GM20431 (cell line): Measurements from ENCODE around the gene TENM4.

Experiments
- in situ Hi-C: fragments of 300-500 bp; cut with MseI, MboI; formaldehyde crosslinking; loops from one replicate; pipeline ENCODE4 v1.15.0; 2020; ENCODE audit warnings: low sequenced_read_pairs; ENCODE audit not compliant: unreplicated experiment

The TENM4 gene

DNA sequence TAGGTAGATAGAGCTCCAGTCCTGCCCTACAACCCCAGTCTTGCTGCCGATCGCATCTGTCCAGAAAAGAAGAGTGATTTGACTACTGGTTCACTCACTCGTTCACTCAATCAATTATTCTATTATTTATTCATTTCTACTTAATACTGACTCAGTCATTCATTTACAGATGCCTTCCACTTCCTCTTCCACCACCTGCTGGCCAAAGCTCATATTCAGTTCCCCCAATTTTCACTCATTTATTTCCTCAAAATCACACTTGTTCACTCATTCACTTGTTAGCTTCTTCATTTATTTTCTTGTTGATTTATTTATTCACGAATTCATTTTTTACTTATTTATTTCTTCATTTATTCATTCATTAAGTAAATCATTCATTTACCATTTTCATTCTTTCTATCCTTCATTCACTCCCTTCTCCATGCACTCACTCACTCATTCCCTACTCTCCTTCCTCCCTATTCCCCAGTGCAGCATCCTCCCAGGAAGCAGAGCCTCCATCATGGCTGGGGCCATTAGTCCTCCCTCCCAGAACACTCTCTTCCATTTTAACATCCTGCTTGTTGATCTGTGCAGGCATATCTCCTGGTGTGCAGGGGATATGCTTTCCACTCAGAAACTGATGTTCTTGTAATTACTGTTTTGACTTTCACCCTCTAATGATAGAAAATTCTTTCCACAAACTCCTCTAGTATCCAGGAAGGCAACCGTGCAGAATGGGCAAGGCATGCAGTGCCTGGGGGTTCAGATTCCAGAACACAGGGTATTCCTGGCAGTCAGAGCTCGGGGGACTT lies 281.0 kb downstream of the TENM4 start:
- in situ Hi-C loops = no loop called here

DNA sequence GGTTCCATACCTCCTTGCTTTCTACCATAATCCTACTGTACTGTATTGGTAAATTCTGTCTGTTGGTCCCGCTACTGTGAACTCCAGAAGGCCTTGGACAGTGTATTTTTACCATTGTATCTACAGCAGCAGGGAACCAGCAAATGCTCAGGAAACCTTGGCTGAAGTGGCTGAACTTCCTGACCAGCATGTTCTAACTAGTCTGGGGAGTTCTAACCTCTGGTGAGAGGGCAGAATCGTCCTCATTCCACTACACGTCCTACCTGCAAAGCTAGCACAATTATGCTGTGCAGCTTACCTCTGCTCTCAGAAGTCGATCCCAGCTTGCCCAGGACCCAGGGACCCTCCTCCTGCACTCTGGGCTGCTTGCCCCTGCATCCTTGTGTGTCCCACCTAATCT lies 283.1 kb downstream of the TENM4 start:
- in situ Hi-C loops = no loop called here

- in situ Hi-C loops = no loop called here
Observed at GRCh38 chr11:79156031-79156430, 284.8 kb downstream of the TENM4 start.

DNA sequence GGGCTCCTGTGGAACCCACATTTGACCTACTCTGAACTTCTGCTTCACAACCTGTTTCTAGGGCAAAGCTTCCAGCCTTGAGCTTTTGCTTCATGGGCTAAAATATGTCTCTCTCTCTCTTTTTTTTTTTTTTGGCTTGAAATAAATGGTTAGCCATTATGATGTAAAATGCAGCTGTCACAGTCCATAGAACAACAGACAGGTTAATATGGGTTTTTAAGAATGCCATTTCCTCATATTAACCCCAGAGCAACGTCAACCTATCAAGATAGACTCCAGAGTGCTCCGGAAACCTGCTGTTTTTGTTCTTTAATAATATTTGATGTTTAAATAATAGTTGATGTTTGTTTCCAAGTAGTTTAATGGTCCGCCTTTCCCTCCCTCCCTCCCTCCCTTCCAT lies 285.6 kb downstream of the TENM4 start:
- in situ Hi-C loops = no loop called here

DNA sequence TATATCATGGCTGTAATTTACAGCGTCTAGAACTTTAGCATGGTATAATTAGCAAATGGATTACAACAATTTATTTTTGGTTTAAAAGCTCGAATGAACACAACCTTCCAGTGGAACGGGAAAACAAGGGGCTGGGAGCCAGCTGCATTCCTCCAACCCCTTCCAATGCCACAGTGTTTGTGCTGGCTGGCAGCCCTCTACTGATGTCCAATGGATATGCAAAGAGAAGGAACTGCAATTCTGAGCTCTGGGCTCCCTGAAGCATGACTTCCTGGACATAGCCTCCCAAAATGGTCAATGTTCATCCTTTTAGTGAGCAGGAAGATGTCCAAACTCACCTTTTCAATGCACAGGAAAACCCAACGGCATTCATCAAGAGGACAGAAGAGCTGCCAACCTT lies 288.3 kb downstream of the TENM4 start:
- in situ Hi-C loops = no loop called here

DNA sequence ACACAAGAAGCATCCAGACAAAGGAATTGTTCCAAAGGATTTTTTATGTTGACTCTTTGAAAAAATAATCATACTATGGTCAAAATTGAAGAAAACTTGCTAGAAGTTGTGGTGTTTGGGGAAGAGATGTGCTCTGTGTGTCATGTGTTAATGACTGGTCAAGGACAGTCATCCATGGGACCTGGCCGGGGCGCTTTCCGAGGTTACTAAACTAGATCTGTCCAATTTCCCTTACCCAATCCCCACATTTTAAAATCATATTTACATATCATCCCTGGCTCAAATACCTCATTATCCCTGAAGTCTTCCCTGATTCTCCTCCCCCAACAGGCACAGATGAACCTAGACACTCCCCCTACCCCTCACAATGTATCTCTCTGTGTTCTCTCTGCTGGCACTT lies 289.4 kb downstream of the TENM4 start:
- in situ Hi-C loops = no loop called here

GRCh38 chr11:79150966-79151365 lies 289.9 kb downstream of the TENM4 start:
- in situ Hi-C loops = no loop called here

DNA sequence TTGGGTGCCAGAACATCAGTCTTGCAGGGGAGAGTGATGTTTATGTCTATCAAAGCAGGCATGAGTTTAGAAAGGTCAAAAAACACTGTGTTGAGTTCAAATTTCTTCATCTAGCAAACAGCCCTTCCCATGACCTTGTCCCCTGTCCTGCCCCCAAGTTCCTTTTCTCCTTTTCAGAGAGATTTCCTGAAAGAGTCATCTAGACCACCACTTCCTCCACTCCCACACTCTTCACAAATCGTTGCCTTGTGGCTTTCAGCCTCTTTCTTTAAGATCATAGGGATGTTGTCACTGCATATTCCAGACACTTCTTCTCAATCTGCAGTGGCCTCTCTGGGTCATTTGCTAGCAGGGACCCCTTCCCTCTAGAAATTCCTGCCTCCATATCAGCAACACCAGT lies 290.5 kb downstream of the TENM4 start:
- in situ Hi-C loops = no loop called here

GRCh38 chr11:79147731-79148130 lies 293.1 kb downstream of the TENM4 start:
- in situ Hi-C loops = no loop called here

DNA sequence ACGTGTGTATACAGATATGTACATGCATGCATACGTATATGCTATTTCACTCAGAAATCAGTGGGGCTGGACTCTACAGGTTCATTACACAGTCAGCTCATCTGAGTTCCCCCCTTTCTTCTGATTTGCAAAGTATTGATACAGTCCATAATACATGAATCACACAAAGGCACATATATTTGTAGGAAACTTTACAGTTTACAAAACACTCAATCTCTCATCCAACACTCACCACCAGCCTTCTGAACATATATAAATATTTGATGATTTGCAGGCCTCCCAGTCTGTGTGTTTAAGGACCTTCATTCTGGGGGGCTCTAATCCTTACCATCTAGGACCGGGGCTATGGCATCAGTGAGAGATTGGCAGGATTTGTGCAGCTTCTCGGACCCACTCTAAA lies 293.8 kb downstream of the TENM4 start:
- in situ Hi-C loops = no loop called here

GRCh38 chr11:79139900-79140299 lies 300.9 kb downstream of the TENM4 start:
- in situ Hi-C loops = no loop called here

DNA sequence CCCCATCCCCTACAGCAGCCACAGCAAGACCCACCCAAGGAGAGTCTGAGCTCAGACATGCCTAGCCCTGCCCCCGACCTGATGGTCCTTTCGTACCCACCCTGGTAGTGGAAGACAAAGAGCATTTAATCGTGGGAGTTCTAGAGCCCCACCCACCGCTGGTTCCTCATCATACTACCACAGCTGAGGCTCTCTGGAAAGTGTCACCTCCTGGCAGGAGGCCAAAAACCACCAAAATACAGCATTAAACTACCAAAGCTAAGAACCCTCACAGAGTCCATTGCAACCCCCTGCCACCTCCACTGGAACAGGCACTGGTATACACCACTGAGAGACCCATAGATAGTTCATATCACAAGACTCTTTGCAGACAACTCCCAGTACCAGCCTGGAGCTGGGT lies 311.1 kb downstream of the TENM4 start:
- in situ Hi-C loops = no loop called here

GRCh38 chr11:79128291-79128690 lies 312.5 kb downstream of the TENM4 start:
- in situ Hi-C loops = no loop called here

DNA sequence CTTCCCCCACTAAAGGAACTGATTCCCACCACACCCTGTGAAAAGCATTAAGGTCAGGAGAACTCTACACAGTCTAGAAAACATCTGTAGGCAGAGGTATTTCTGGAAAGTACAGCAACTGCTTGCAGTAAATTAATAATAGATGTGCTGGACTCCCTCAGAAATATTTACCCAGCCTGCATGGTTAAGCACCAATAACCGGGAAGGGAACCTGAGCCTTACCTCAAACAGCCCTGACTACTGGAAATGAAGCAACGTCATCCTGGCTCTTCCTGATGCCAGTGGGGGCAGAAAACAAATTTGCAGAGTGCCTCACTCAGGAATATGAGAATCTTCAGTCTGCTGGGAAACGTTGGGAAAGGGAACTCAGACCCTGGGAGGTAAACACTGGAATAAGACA lies 318.1 kb downstream of the TENM4 start:
- in situ Hi-C loops = no loop called here

GRCh38 chr11:79121351-79121750 lies 319.5 kb downstream of the TENM4 start:
- in situ Hi-C loops = no loop called here

DNA sequence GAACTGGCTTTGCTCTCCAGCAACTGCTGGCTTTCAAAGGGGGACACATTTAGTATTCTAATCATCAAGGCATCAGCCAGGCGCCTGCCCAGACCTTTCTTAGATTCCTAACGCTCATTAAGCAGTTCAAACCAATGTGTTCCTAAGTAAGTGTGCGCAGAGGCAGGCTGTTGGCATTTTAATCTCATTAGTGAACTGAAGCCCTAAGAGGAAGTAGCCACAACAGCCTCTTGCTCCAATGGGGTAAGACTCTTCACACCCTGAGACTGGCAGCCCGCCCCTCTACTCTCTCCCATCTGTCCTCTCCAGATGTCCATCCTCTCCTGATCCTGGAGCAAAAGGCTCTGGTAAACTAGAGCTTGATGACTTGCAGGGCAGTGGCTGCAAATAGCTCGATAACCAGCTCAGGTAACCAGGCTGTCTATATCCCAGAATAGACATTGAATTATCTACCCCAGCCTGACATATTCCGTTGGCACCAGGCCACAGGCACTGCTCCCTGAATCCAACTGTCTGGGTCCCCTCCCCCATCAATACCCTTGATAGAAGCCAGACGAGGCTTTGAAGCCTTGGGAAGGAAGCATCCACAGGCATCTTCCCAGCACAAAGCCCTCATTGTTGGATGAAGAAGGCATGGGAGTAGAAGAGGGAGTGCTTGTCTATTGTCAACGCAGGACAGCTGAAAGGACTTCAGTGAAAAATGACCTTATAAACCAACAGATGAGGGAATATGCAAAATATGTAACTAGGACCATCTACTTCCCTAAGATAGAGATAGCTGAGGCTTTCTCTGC lies 321.1 kb downstream of the TENM4 start:
- in situ Hi-C loops = no loop called here

- in situ Hi-C loops = no loop called here
Observed at GRCh38 chr11:79117488-79117887, 323.3 kb downstream of the TENM4 start.

GRCh38 chr11:79116600-79116999 lies 324.2 kb downstream of the TENM4 start:
- in situ Hi-C loops = no loop called here

GRCh38 chr11:79113054-79113690 lies 327.7 kb downstream of the TENM4 start:
- in situ Hi-C loops = no loop called here

DNA sequence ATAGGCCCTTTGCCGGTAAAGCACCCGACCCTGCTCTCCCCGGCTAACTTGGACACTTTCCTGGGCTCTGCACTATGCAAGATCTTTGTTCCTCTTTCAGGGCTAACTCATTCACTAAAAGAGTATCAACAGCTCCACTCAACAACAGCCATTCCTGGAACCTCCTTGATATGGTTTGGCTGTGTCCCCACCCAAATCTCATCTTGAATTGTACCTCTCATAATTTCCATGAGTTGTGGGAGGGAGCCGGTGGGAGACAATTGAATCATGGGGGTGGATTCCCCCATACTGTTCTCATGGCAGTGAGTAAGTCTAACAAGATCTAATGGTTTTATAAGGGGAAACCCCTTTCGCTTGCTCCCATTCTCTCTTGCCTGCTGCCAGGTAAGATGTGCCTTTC lies 330.0 kb downstream of the TENM4 start:
- in situ Hi-C loops = no loop called here

- in situ Hi-C loops = no loop called here
Observed at GRCh38 chr11:79110321-79110720, 330.5 kb downstream of the TENM4 start.
